GM10847 (cell line): ENCODE measurements around the gene RUNX2.

ENCODE experiments used
- POLR2A ChIP-seq: IDR thresholded peaks from 2 replicates; pipeline ENCODE4 v1.6.1; 2011; ENCODE audit not compliant: insufficient read length; ENCODE audit errors: extremely low read depth

The RUNX2 gene

DNA sequence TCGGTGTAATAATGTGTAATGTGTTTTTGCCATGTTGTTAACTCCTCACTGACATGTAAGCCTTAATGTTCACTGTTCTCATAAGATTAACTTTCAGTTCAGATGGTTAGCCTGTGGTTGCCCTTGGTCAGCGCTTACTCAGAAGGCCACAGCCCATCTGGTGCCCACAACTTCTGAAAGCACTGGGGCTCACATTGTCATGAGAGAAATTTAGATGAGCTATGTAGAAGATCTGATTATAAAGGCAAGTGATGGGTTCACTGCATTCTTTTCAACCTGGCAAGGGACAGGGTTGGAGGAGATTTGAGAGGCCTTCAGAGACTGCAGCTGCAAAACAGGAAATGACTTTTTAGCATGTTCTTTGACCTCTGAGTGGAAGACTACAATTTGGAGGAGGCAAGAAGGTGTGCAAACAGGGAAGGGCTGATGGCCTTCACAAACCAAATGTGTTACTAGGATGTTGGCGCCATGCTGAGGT is 291.9 kb downstream of the RUNX2 start:
- no peak for TF ChIP-seq POLR2A

DNA sequence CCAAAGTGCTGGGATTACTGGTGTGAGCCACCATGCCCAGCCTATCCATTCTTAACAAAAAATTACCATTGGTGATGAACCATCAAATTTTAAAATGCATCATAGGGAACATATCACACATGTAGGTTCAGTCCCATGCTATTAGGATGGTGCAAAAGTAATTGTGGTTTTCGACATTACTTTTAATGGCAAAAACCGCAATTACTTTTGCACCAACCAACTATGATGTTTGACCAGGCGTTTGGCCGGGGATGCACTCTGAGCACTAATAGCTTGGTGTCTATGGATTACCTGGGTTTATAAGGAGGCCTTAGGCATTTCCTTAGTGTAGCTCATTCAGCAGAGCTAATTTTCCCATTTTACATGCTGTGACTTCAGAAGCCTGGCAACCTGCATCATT is 296.1 kb downstream of the RUNX2 start:
- no peak for TF ChIP-seq POLR2A

DNA sequence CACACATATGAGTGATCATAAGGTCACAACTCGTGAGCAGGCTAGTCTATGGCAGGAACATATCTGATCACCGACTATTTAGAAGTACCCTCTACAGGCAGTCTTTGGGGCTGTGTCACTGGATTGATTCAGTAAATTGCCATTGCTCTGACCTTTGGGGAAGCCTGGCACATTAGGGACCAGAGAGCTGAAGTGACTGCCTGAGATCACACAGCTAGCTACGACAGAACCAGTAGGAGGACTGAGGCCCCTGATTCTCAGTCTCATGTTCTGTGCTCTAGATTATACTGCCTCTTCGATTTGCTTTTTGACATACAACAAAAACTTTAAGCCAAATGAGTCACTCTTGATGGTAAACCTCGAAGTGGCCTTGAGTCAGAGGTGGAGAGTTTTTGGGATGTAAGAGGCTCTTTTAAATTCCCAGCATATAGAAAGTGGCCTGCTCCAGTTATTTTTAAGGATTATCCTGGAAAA is 297.1 kb downstream of the RUNX2 start:
- TF ChIP-seq POLR2A = no peak

DNA sequence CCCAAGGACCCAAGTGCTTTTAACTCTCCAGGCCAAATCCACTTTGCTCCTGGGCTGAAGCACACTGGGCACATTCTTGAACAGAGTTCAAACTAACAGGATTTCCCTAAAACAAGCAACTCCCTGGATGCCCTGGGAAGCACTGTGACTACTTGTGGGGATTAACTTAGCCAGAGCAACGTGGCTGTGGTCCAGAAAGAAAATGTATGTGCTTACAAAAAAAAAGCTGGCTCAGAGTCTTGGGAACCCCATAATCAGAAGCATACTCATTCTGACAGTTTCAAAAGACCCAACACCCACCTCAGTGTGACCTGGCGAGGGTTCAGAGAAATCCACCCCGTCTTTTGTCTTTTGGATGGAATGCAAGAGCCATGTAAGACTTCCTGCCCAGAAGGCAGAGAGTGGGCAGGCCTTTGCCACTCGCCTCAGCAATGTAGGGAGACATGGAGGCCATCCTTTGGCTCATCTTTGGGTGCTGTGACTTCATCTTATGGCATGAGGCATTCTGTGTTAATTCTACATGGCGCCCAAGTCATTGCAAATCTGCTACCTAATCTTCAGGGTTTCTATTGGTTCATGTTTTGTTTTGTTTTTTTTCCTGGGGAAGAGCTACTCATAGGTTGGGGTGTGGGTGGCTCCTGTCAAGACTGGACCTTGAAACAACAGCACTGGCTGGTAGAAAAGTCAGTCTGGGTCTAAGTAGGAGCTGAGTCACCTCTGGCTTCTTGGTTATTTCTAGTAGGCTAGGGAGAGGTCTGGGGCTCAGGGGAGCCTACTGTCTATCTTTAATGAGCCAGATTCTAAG is 298.2 kb downstream of the RUNX2 start:
- TF ChIP-seq POLR2A = no peak

DNA sequence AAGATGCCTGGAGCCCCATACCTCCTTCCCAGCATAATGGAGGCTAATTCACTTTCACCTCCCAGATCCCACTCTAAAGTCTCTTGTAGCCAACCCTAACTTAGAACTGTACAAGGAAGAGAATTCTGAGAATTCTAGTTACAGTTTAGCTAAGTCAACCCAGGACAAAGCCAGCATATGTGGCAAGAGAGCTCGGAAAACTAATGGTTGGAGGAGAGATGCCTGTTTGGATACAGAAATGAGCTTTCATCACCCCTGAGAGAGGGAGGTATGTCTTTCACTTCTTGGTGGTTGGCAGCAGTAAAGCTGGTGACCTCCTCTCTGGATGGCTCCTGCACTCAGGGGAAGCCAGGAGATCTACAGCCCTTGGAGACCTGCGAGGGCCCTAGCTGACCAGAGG is 302.2 kb downstream of the RUNX2 start:
- TF ChIP-seq POLR2A = no peak

DNA sequence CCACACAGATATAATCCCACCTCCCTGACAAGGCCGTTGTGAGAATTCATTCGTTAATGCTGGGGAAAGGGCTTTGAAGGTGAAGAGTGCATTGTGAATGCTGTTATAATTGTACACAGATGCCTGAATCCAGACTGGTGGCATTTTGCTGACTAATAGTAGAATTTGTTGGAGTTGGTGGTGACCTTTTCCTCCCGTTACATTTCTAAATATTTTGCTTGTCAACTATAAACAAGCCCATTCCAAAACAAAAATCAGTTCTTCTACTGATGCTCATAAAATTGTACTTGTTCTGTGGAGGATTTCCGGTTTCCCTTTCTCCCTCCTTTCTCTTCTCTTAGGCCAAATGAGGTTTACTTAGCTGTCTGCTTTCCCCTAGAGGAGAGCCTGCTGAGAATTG is 302.7 kb downstream of the RUNX2 start:
- no peak for TF ChIP-seq POLR2A

DNA sequence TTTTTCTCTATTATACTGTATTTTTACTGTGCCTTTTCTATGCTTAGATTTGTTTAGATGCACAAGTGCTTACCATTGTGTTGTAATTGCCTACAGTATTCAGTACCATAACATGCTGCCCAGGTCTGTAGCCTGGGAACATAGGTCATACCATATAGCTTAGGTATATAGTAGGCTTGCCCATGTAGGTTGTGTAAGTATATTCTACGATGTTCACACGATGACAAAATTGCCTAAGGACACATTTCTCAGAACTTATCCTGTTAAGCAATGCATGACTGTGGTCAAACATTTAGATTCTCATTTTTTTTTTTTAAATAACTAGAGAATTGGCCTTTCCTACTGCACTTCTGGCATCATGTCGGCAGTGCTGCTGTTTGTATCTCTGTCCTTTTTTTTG is 303.3 kb downstream of the RUNX2 start:
- TF ChIP-seq POLR2A = no peak

DNA sequence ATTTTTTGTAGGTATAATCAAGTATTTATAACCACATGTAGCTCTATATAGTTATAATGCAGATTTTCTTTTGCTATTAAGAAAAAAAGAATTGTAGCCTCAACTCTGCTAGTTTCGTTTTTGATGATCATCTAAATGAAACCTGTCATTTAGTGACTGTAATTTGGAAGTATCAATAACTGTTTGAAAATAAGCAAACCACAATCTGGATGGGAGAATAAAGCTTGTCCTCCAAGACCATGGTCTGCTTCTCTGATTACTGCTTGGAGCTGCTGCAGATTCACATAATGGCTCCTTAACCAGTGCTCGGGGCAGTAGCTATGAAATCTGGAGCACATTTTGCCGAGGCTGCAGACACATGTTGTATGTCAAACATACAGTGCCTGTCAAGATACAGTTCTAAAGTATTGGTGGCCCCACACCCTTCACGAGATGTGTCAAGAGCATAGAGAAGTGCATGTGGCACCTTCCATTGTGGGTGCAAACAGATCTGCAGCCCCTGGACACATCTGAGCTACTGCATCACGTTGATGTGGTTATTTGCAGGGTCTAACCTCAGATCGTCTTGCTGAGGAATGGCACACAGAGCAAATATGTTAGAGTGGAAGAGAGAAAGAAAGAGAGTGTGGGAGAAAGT is 305.3 kb downstream of the RUNX2 start:
- TF ChIP-seq POLR2A = no peak

DNA sequence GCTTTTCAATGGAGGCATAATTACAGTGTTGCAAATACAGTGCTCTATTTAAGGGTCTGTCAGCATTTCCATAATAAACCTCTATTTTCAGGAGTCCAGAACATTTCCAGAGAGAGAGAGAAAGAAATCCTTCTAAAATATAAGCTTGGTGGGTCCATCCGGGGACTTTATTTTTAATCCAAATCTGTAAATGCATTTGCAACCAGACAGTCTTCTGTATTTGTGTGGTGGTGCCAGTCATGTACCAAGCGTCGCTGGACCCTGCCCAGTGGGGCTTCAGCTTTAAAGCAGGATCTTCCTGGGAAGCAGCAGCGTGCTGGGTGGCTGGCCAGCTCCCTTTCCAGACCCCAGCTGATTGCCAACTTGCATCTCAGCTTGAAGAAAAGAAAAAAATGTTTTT is 306.1 kb downstream of the RUNX2 start:
- no peak for TF ChIP-seq POLR2A

DNA sequence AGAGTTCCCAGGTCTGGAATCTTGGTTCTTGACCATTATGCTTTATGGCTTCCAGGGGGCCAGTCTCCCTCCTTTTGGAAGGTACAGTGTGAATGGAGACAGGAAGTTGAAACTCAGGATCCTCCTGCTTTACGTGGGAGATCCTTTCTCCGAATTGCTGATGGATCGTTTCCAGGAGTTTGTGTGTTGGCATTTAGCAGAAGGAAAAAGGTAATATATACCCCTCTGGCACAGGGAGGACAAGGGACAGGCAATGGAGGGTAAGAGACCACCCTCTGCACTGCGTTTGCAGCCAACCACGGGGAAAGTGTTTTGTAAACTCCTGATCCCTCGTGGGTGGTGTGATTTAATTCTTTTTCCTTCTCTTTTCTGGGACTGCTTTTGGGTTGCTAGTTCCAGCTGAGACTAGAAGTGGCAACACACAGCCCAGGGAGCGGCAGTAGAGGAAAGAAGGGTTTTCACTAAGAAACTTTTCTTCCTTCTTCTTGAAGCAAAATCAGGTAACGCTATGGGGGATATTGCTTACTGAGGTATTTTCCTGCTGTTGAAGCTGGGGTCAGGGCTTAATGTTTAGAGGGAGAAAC is 307.2 kb downstream of the RUNX2 start:
- no peak for TF ChIP-seq POLR2A

DNA sequence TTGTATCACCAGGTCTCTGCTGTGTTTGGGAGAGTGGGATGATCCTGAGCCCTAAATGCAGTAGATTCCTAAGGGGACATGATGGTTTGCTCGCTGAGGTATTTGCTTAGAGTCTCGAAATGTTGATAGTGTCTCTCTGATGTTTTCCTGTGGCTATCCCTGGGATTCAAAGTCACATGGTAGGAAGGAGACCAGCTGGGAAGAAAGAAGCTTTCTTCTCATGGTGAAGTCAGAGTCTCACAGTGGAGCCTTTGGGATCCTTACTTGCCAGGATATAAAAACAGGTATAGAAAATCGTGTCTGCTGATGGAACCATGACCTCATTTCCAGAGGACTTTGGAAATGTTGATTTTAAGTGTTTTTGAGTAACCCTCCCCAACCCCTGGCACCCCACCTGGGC is 308.9 kb downstream of the RUNX2 start:
- TF ChIP-seq POLR2A = no peak

DNA sequence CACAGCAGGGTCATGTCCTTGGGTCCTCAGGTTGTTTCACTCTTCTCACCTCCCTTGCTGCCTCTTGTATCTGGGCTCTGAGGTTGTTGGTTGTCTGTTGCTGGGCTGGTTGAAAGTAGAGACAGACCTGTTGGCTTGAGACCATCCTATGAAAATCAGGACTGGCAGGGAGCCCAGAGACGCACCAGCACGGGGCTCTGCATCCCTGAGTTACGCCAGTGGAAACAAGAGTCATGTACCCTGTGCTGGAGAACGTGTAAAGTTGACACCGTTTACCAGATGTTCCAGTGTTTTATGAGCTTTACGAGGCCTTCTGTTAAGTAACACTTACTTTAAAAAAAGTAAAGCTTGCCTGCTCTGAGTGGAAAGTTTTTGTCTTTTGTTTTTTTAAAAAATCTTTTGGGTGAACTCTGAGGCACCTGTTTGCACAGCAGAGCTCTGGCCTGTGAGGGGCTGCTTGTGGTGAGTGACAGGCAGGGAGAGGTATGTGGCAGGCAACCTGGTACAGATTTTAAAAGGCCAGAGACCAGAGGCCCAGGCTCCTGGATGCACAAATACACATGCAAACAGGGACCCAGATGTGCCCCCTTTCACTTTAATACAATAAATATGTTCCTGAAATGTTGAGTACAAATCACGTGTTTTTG is 309.6 kb downstream of the RUNX2 start:
- TF ChIP-seq POLR2A = no peak

DNA sequence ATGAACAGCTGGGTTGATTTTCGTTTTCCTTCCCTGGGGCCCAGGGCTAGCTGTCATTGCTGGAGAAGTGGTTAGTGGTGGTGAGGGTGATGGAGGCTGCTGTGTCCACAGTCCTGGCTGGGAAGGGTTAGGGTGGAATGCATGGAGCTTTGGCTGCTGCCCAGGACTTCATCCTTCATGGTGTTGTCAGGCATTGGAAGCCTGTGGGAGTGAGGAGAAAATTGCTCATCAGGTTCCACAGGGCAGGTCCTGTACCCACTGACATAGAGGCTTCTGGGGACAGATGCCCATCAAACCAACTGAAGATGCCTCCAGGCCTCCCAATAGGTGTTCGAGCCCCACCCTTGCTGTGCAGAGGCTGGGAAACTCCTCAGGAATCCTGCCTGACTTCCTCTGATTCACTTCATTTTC is 312.0 kb downstream of the RUNX2 start:
- no peak for TF ChIP-seq POLR2A

DNA sequence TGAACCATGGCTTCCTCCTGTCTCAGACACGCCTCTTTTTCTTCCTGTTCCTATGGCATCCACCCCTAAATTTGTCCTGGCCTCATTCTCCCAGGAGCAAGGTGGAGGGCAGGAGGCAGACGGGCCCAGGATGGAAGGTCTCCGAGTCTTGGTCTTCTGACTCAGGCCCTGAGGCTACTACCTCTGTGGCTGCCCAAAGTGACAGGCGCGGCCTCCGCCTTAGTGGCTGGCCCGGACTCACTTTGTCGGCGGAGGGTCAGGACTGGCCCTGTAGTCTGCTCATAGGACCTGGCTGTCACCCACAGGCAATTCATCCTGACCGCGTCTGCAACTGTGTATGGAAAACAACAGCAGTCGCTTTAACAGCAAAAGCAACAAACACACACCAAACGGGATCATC is 312.7 kb downstream of the RUNX2 start:
- TF ChIP-seq POLR2A = no peak

DNA sequence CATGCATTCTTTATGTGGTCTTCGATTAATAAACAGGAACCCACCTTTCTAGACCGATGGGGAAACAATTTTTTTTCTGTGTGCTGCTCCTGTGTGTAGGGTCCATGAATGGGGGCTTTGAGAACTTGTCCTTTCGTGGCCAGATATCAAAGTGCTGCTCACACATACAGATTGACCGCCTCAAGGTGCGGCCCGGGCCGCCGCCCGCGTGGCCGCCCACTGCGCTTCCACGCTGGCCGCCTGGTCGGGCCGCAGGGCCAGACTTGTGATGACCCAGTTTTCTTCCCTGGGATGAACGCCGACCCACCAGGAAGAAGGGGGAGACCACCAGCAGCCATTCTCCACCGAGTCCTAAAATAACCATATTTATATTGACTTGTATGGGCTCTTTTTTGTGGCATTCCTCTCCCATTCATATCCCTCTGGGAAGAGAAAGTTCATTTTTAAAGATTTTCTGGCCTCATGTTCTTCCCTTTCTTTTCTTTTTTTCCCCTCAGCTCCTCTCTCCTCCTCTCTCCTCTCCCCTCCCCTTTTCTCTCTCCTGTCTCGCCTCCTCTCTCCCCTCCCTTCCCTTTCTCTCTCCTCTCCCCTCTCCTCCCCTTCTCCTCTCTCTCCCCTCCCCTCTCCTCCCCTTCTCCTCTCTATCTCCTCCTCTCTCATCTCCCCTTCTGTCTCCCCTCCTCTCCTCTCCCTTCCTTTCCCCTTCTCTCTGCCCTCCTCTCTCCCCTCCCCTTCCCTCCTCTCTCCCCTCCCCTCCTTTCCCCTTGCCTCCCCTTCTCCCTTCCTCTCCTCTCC is 314.4 kb downstream of the RUNX2 start:
- TF ChIP-seq POLR2A = no peak
